ENCODE data around the gene WDR62.

- TF ChIP-seq CTCF (IDR thresholded peaks at IDR 0.05): no peak
- TF ChIP-seq POLR2A (IDR thresholded peaks at IDR 0.05): no peak
Observed at GRCh38 chr19:36113894-36114720, 59.4 kb downstream of the WDR62 start.
